Subcutaneous abdominal adipose tissue (tissue), 5 donors: Measurements from ENCODE around the gene TSC2.
"Not testable (repeated sequence)": the region's sequence is repeated elsewhere in the genome, so short reads cannot be mapped to it uniquely, and the experiment has no call there.

ENCODE experiments used
- H3K27ac ChIP-seq: one replicate; pipeline ENCODE4 v1.7.0; 2013; ENCODE audit warnings: low read depth, mild to moderate bottlenecking, inconsistent platforms, low read length, moderate library complexity
- H3K27me3 ChIP-seq, 5 donors: one replicate each; pipeline ENCODE4 v1.7.0; 2013; ENCODE audit warnings: low read length in 5 of 5, inconsistent platforms in 1 of 5; ENCODE audit not compliant: control insufficient read depth in 5 of 5, insufficient read depth in 4 of 5
- H3K36me3 ChIP-seq, 5 donors: one replicate each; pipeline ENCODE4 v1.7.0; 2013; ENCODE audit warnings: low read length in 5 of 5; ENCODE audit not compliant: control insufficient read depth in 5 of 5, insufficient read depth in 5 of 5
- H3K4me1 ChIP-seq, 5 donors: one replicate each; pipeline ENCODE4 v1.7.0; 2013; ENCODE audit warnings: low read length in 5 of 5, mild to moderate bottlenecking in 3 of 5, moderate library complexity in 1 of 5; ENCODE audit not compliant: control insufficient read depth in 5 of 5, insufficient read depth in 5 of 5
- H3K4me3 ChIP-seq, 5 donors: one replicate each; pipeline ENCODE4 v1.7.0; 2013; ENCODE audit warnings: low read length in 5 of 5, low read depth in 1 of 5
- H3K9ac ChIP-seq, 5 donors: one replicate each; pipeline ENCODE4 v1.7.0; 2013; ENCODE audit warnings: low read length in 5 of 5, mild to moderate bottlenecking in 4 of 5, moderate library complexity in 3 of 5
- H3K9me3 ChIP-seq, 5 donors: one replicate each; pipeline ENCODE4 v1.7.0; 2013; ENCODE audit warnings: low read length in 5 of 5; ENCODE audit not compliant: control insufficient read depth in 5 of 5
- donor health status: healthy.
- donor health status: healthy.
- donor health status: healthy.
- donor health status: healthy.
- donor health status: healthy.

Gene TSC2

DNA sequence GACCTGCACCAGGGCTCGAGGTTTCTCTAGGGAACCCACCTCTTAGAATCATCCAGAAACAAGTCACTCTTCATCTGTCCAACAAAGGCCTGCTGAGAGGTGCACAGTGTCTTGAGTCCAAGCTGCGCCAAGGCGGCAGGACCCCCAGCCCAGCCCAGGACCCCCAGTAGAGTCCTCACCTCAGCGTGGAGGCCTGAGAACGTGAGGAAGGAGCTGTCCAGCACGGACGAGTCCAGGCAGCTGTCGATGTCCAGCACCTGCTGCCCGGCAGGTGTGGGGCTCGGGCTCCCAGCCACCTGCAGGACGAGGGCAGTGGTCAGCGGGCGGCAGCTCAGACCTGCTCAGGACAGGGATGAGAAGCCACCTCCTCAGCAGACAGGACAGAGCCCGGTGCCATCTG, 49.9 kb downstream of the TSC2 start:
- H3K36me3 ChIP-seq, result peaks cover 0 to 88% (median 69%) of the 10 kb centered on the region in 5 donors
- H3K9ac ChIP-seq, H3K4me3 ChIP-seq, H3K27me3 ChIP-seq, H3K27ac ChIP-seq, H3K9me3 ChIP-seq, H3K4me1 ChIP-seq: not testable (repeated sequence)

DNA sequence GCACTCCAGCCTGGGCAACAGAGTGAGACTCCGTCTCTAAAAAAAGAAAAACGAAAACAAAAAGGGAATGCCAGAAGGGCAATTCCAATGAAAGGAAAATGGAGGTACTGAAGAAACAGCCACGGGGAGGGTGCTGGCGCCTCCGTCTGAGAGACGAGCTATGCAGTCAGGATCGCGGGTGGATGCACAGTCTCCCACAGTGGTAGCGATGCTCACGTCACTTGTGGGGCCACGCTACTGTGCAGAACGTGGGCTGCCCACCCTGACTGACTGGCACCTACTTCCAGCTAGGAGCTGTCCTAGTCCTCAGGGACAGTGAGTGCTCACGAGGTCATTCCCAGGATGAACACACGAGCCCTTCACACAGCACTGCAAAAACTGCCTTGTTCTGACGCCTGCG, 53.8 kb downstream of the TSC2 start:
- not testable (repeated sequence) for H3K27me3 ChIP-seq, H3K4me3 ChIP-seq, H3K9me3 ChIP-seq, H3K9ac ChIP-seq, H3K4me1 ChIP-seq, H3K27ac ChIP-seq
- H3K36me3 ChIP-seq, result peaks cover 0 to 77% (median 55%) of the 10 kb centered on the region in 5 donors

DNA sequence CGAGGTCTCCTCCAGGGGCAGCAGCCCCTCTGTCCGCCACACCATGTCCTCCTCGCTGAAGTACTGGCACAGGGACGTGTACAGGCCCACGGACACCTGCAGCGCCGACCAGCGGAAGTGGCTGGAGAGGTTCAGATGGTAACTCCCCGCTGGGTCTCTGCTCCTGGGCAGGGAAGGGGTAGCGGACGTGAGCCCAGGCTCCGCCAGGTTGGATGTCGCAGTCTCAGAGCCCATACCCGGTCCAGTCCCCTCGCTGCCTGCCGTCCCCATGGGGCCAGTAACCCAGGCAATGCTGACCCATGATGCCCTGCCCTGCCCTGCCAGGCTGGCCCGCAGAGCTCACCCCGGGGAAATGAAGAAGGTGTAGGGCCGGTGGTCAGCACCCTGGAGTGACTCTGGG, 54.7 kb downstream of the TSC2 start:
- H3K36me3 ChIP-seq, result peaks cover 0 to 76% (median 54%) of the 10 kb centered on the region in 5 donors
- no peaks in the 10 kb centered on the region for H3K27me3 ChIP-seq
- H3K9ac ChIP-seq, result no peak overlapping the region
- no peak overlapping the region for H3K4me3 ChIP-seq
- no peaks in the 10 kb centered on the region for H3K4me1 ChIP-seq
- H3K9me3 ChIP-seq, result no peaks in the 10 kb centered on the region
- no peak overlapping the region for H3K27ac ChIP-seq

DNA sequence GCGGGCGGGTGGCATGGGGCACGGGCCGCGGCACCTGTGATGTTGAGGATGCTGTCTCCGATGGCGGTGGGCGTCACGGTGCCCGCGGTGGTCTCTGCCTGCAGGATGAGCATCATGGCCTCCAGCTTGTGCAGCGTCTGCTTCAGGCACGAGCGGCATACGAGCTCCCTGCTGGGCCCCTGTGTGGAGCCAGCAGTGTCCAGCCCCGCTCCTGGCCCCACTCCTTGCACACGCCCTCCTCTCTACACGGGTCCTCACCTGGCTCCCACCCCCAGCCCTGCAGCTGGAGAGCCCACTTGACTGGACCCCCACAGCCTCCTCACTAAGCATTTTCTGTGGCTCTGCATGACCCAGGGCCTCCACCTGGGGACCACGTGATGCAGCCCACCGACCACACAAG, 56.7 kb downstream of the TSC2 start:
- not testable (repeated sequence) for H3K27ac ChIP-seq, H3K4me1 ChIP-seq, H3K4me3 ChIP-seq, H3K9me3 ChIP-seq, H3K27me3 ChIP-seq, H3K9ac ChIP-seq
- H3K36me3 ChIP-seq, result peaks cover 0 to 83% (median 65%) of the 10 kb centered on the region in 5 donors

DNA sequence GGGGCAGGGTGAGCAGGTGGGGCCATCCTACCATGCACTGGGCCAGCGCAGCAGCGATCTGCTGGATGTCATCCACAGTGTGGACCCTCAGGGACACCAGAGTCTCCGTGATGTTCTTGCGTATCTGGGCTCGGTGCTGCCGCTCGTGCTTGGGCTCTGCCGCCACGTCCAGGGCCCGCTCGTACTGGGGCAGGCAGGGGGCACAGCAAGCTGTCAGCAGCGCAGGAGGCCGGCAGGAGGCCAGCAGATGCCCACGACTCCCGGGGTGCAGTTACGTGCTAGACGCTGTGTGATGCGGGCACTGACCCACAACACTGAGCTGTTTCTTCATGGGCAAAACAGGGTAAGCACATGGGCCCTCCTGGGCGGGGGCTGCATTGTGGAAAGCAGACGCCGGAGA, 57.5 kb downstream of the TSC2 start:
- not testable (repeated sequence) for H3K4me3 ChIP-seq, H3K27ac ChIP-seq, H3K9me3 ChIP-seq, H3K9ac ChIP-seq, H3K4me1 ChIP-seq, H3K27me3 ChIP-seq
- H3K36me3 ChIP-seq, result peaks cover 0 to 83% (median 65%) of the 10 kb centered on the region in 5 donors

GRCh38 chr16:2105769-2106168, 58.0 kb downstream of the TSC2 start:
- H3K9ac ChIP-seq, H3K4me1 ChIP-seq, H3K27me3 ChIP-seq, H3K27ac ChIP-seq, H3K9me3 ChIP-seq, H3K4me3 ChIP-seq: not testable (repeated sequence)
- H3K36me3 ChIP-seq, result peaks cover 0 to 83% (median 66%) of the 10 kb centered on the region in 5 donors

DNA sequence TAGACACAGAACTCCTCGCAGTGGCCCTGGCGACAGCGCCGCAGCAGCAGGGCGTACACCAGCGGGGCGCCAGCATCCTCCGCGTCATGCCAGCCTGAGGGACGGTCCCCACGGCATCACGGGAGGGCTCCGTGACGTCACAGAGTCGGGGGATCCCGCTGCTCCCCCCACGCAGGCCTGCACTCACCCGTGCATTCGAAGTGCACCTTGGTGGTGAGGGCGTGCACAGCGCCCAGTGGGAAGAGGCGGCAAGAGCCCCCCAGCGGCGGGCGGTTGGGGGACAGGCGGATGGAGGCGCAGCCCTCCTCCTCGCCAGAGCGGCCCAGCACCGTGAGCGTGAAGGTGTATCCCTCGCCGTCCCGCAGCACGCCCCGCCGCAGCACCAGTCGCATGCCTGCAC, 58.4 kb downstream of the TSC2 start:
- not testable (repeated sequence) for H3K27me3 ChIP-seq, H3K27ac ChIP-seq, H3K9me3 ChIP-seq, H3K4me1 ChIP-seq, H3K4me3 ChIP-seq, H3K9ac ChIP-seq
- H3K36me3 ChIP-seq, result peaks cover 0 to 84% (median 70%) of the 10 kb centered on the region in 5 donors

- H3K27me3 ChIP-seq, H3K9ac ChIP-seq, H3K27ac ChIP-seq, H3K9me3 ChIP-seq, H3K4me1 ChIP-seq, H3K4me3 ChIP-seq: not testable (repeated sequence)
- H3K36me3 ChIP-seq, result peaks cover 0 to 84% (median 68%) of the 10 kb centered on the region in 5 donors
Observed at GRCh38 chr16:2107121-2107790, 59.5 kb downstream of the TSC2 start.

DNA sequence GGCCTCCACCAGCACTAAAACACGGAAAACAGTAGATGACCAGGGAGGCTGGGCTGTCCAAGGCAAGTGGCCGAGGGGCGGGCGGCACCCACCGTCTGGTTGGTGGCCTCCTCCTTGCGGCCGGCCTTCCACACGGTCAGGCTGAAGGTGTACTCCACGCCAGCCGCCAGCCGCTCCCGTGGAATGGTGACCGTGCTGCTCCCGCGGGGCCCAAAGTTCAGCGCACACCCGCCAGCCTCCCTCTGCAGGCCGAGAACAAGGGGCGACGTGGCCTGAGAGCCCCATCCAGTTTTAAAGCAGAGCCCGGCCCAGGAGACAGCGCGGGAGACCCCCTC, 60.0 kb downstream of the TSC2 start:
- not testable (repeated sequence) for H3K4me1 ChIP-seq, H3K27me3 ChIP-seq, H3K4me3 ChIP-seq, H3K9ac ChIP-seq, H3K9me3 ChIP-seq, H3K27ac ChIP-seq
- peaks cover 0 to 84% (median 64%) of the 10 kb centered on the region in 5 donors for H3K36me3 ChIP-seq

DNA sequence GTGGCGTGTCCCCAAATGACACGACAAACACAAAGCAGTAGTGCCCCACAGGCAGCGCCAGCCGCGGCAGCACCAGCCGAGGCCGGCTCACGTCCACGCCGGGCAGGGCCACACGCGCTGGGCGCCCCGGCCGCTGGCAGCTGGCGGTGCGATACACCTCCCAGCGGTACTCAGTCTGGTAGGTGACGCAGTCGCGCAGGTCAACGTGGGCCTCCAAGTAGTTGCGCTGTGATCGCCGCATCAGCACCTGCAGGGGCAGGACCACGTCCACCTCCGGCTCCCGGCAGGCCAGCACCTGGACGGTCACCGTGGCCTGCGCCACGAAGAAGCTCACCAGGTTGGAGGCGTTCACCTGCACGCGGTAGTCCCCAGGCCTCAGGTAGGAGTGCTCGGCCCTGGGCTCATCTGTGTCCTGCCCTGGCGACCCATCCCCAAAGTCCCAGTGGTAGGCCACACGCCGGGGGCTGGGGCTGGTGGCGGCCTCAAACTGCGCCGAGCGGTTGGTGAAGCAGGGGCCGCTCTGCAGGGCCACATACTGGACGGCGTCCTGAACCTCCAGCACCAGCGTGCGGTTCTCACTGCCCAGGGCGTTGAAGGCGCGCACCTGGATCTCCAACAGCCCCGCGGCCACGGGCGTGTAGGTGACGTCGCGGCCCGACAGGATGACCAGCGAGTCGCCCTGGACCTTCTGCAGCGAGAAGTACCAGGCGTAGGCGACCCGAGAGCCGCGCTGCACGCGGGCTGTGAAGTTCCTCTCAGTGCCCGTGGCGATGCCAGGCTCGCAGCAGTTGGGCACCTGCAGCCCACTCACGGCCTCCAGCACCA, 60.9 kb downstream of the TSC2 start:
- peaks cover 0 to 80% (median 60%) of the 10 kb centered on the region in 5 donors for H3K36me3 ChIP-seq

More for the DNA sequence above, 60.9 kb downstream of the TSC2 start:
- not testable (repeated sequence) for H3K4me1 ChIP-seq, H3K9me3 ChIP-seq, H3K4me3 ChIP-seq, H3K27me3 ChIP-seq, H3K27ac ChIP-seq, H3K9ac ChIP-seq
